Measurements from ENCODE around the gene H2BK1. TPM values are rescaled to one million over a fixed set of nuclear protein-coding genes. Genes with fewer than 3 reads are reported as not detected.
A peak's percentile ranks its signal among the peaks of the same experiment; 100 is the strongest.

H2BK1 gene
- total RNA-seq, 4 donors from 2014 or later: not detected

GRCh38 chr7:151174246-151175046 lies 35.8 kb downstream of the H2BK1 start:
- Histone ChIP-seq H3K4me3 (no peak overlapping the region), H3K36me3 (no peaks in the 10 kb centered on the region), H3K9me3 (no peaks in the 10 kb centered on the region), H3K27me3 (peaks cover 0 to 89% (median 1%) of the 10 kb centered on the region in 4 donors), H3K4me1 (peaks cover 0 to 4% (median 0%) of the 10 kb centered on the region in 3 donors), H3K27ac (no peak overlapping the region)
- intact Hi-C loops (cut with DNase I): loop anchor here (5.0 kb wide), 1 partner anchor 52 kb away; no protein-coding TSS in a partner anchor
- 67 to 70% methylated on average over 28 to 45 of the region's 77 CpGs for WGBS, 2 donors
- no peak for DNase-seq
- no peak for TF ChIP-seq CTCF (IDR thresholded peaks at IDR 0.05)
- no peak for TF ChIP-seq POLR2A (IDR thresholded peaks at IDR 0.05)

- peaks cover 0 to 4% (median 0%) of the 10 kb centered on the region in 3 donors for H3K4me1 ChIP-seq
- WGBS, 2 donors: 71 to 77% methylated on average over 25 to 38 of the region's 43 CpGs
- no peak overlapping the region for H3K4me3 ChIP-seq
- peaks cover 0 to 93% (median 1%) of the 10 kb centered on the region in 4 donors for H3K27me3 ChIP-seq
- TF ChIP-seq POLR2A (IDR thresholded peaks at IDR 0.05): no peak
- no peak for TF ChIP-seq CTCF (IDR thresholded peaks at IDR 0.05)
- no peaks in the 10 kb centered on the region for H3K9me3 ChIP-seq
- H3K27ac ChIP-seq: no peak overlapping the region
- no peaks in the 10 kb centered on the region for H3K36me3 ChIP-seq
- no peak for DNase-seq
- intact Hi-C loops (cut with DNase I): loop anchor here (5.0 kb wide), 1 partner anchor 51 kb away; no protein-coding TSS in a partner anchor
These were observed 36.7 kb downstream of the H2BK1 start for GRCh38 chr7:151173386-151174245.

- Histone ChIP-seq H3K27me3 (peaks cover 0 to 94% (median 1%) of the 10 kb centered on the region in 4 donors), H3K27ac (no peak overlapping the region), H3K9me3 (no peaks in the 10 kb centered on the region), H3K36me3 (no peaks in the 10 kb centered on the region), H3K4me1 (peaks cover 4 to 15% (median 7%) of the 10 kb centered on the region in 3 donors), H3K4me3 (no peak overlapping the region)
- DNase-seq: no peak
- peak; percentile 100 for TF ChIP-seq CTCF (IDR thresholded peaks at IDR 0.05)
- TF ChIP-seq POLR2A (IDR thresholded peaks at IDR 0.05): no peak
- WGBS, 2 donors: 26 to 38% methylated on average over 27 to 32 of the region's 42 CpGs
- intact Hi-C loops (cut with DNase I): loop anchor here (5.0 kb wide), 1 partner anchor 50 kb away; no protein-coding TSS in a partner anchor
These were observed 37.8 kb downstream of the H2BK1 start for GRCh38 chr7:151172273-151173141.

GRCh38 chr7:151168787-151169162 lies 41.5 kb downstream of the H2BK1 start:
- H3K27me3 ChIP-seq: peaks cover 6 to 94% (median 14%) of the 10 kb centered on the region in 4 donors
- intact Hi-C loops (cut with DNase I): no loop called here

More at GRCh38 chr7:151168787-151169162, 41.5 kb downstream of the H2BK1 start:
- Histone ChIP-seq H3K27ac (no peak overlapping the region), H3K4me3 (no peak overlapping the region), H3K9me3 (no peaks in the 10 kb centered on the region), H3K36me3 (no peaks in the 10 kb centered on the region), H3K4me1 (peaks cover 11 to 21% (median 18%) of the 10 kb centered on the region in 3 donors)
- TF ChIP-seq POLR2A (IDR thresholded peaks at IDR 0.05) (no peak), CTCF (IDR thresholded peaks at IDR 0.05) (no peak)
- no peak for DNase-seq
- 33 to 55% methylated on average over 4 to 5 of the region's 10 CpGs for WGBS, 2 donors
